Measurements from ENCODE around the gene CPLX1. TPM values are rescaled to one million over a fixed set of nuclear protein-coding genes. Genes with fewer than 3 reads are reported as not detected.

Gene CPLX1
- total RNA-seq, 1 donor from 2014 or later: not detected

GRCh38 chr4:855880-856224 is 29.9 kb upstream of the CPLX1 start:
- DNase-seq: no peak
- intact Hi-C loops (cut with micrococcal nuclease): no loop called here
- Mint-ChIP-seq H3K9me3 (no peaks in the 10 kb centered on the region), H3K36me3 (ENCODE audit: low read depth) (peaks cover 77% of the 10 kb centered on the region), H3K4me3 (no peak overlapping the region), H3K4me1 (no peaks in the 10 kb centered on the region), H3K27ac (peak overlapping the region; percentile 61), H3K27me3 (no peaks in the 10 kb centered on the region)
- no peak for ATAC-seq (ENCODE audit: low read depth)
- POLR2A ChIA-PET: interaction anchor here (0.6 kb wide), 1 partner anchor 11 kb away, joined by 3 read pairs; no protein-coding TSS in a partner anchor
- CTCF ChIA-PET: interaction anchor here (0.6 kb wide), 1 partner anchor 132 kb away, joined by 4 read pairs; no protein-coding TSS in a partner anchor
- TF ChIP-seq, protein P1, sequence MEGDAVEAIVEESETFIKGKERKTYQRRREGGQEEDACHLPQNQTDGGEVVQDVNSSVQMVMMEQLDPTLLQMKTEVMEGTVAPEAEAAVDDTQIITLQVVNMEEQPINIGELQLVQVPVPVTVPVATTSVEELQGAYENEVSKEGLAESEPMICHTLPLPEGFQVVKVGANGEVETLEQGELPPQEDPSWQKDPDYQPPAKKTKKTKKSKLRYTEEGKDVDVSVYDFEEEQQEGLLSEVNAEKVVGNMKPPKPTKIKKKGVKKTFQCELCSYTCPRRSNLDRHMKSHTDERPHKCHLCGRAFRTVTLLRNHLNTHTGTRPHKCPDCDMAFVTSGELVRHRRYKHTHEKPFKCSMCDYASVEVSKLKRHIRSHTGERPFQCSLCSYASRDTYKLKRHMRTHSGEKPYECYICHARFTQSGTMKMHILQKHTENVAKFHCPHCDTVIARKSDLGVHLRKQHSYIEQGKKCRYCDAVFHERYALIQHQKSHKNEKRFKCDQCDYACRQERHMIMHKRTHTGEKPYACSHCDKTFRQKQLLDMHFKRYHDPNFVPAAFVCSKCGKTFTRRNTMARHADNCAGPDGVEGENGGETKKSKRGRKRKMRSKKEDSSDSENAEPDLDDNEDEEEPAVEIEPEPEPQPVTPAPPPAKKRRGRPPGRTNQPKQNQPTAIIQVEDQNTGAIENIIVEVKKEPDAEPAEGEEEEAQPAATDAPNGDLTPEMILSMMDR (IDR thresholded peaks at IDR 0.05): no peak

DNA sequence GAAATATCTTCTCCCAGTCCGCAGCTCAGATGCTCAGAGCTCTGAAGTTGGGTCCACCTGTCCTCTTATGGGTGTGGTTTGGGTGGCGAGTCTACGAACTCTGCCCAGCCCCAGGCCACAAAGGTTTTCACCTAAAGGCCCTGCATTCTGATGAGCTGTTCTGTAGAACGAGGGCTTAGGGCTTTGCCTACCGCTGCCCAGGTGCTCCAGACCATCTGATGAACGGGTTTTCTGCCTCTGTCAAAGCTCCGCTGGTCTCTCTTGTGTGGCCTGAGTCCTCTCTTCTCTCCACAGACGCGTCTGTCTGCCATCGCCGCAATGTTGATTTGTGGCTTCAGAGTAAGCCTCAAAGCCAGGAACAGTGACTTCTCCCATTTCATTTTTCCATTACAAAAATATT is 28.4 kb upstream of the CPLX1 start:
- ChIA-PET POLR2A (no interaction called here), CTCF (no interaction called here)
- intact Hi-C loops (cut with micrococcal nuclease): no loop called here
- TF ChIP-seq, protein P1 (IDR thresholded peaks at IDR 0.05): no peak
- DNase-seq: no peak
- ATAC-seq (ENCODE audit: low read depth): no peak
- H3K4me3 Mint-ChIP-seq: no peak overlapping the region
- H3K36me3 Mint-ChIP-seq (ENCODE audit: low read depth): peaks cover 70% of the 10 kb centered on the region
- H3K27ac Mint-ChIP-seq: no peak overlapping the region
- H3K9me3 Mint-ChIP-seq: no peaks in the 10 kb centered on the region
- no peaks in the 10 kb centered on the region for H3K27me3 Mint-ChIP-seq
- H3K4me1 Mint-ChIP-seq: no peaks in the 10 kb centered on the region

DNA sequence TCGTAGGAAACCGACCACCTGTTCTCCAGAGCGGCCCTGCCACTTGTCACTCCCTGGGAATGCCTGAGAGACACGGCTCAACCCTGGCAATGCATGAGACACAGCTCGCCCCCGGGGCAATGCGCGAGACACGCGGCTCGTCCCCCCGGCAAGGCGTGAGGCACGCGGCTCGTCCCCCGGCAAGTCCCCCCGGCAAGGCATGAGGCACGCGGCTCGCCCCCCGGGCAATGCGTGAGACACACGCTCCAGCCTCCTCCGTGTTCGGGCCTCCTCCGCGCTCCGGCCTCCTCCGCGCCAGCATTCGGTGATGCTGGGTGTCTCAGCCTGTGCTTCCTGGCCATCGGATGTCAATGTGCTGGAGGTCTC is 27.5 kb upstream of the CPLX1 start:
- H3K9me3 Mint-ChIP-seq: no peaks in the 10 kb centered on the region
- no peak for ATAC-seq (ENCODE audit: low read depth)
- ChIA-PET CTCF (no interaction called here), POLR2A (no interaction called here)
- intact Hi-C loops (cut with micrococcal nuclease): no loop called here
- TF ChIP-seq, protein P1 (IDR thresholded peaks at IDR 0.05): no peak
- peaks cover 67% of the 10 kb centered on the region for H3K36me3 Mint-ChIP-seq (ENCODE audit: low read depth)
- H3K4me1 Mint-ChIP-seq: no peaks in the 10 kb centered on the region
- no peak overlapping the region for H3K27ac Mint-ChIP-seq
- DNase-seq: no peak
- no peaks in the 10 kb centered on the region for H3K27me3 Mint-ChIP-seq
- H3K4me3 Mint-ChIP-seq: no peak overlapping the region

DNA sequence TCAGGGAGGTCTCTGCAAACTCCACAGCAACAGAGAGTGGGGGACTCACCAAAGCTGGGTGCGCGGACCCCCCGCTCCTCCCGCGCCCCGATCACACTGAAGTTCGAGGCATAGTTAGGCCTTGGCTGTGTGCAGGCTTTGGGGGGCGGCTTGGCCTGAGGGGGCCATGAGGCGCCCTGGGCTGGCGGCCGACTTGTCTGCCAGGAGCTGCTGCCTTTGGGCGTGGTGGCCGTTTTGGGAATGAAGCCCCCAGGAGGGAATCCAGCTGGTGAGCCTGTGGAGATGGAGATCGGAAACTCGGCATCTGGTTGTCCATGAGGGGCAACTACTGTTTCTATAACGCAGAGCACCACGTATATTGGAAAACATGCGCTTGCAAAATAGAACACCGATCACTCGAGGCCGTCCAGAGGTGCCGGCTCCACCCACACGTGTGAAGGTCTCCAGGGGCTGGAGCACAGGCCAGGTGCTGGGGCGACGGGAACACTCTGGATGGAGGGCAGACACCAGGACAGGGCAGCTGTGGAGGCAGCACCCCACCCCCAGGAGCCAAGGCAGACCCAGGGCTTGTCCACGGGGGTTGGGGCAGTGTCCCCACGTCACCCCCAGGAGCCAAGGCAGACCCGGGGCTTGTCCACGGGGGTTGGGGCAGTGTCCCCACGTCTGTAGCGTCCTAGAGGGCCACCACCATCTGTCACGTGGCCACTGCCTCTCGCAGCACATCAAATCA is 25.9 kb upstream of the CPLX1 start:
- TF ChIP-seq, protein P1 (IDR thresholded peaks at IDR 0.05): no peak
- H3K9me3 Mint-ChIP-seq: no peaks in the 10 kb centered on the region
- H3K27ac Mint-ChIP-seq: no peak overlapping the region
- intact Hi-C loops (cut with micrococcal nuclease): no loop called here
- peaks cover 59% of the 10 kb centered on the region for H3K36me3 Mint-ChIP-seq (ENCODE audit: low read depth)
- H3K4me1 Mint-ChIP-seq: no peaks in the 10 kb centered on the region
- CTCF ChIA-PET: no interaction called here
- POLR2A ChIA-PET: no interaction called here
- no peak for DNase-seq
- H3K27me3 Mint-ChIP-seq: no peaks in the 10 kb centered on the region
- no peak overlapping the region for H3K4me3 Mint-ChIP-seq
- ATAC-seq (ENCODE audit: low read depth): no peak

GRCh38 chr4:850323-850945 is 24.5 kb upstream of the CPLX1 start:
- ATAC-seq (ENCODE audit: low read depth): no peak
- TF ChIP-seq, protein P1 (IDR thresholded peaks at IDR 0.05): no peak
- H3K36me3 Mint-ChIP-seq (ENCODE audit: low read depth): peaks cover 48% of the 10 kb centered on the region

More at GRCh38 chr4:850323-850945, 24.5 kb upstream of the CPLX1 start:
- H3K4me3 Mint-ChIP-seq: no peak overlapping the region
- no peaks in the 10 kb centered on the region for H3K27me3 Mint-ChIP-seq
- no peaks in the 10 kb centered on the region for H3K9me3 Mint-ChIP-seq
- ChIA-PET CTCF (no interaction called here), POLR2A (interaction anchor here (0.6 kb wide), 1 partner anchor 191 kb away, joined by 3 read pairs; no protein-coding TSS in a partner anchor)
- intact Hi-C loops (cut with micrococcal nuclease): no loop called here
- no peak for DNase-seq
- no peak overlapping the region for H3K27ac Mint-ChIP-seq
- H3K4me1 Mint-ChIP-seq: no peaks in the 10 kb centered on the region
